Measurements from ENCODE around the gene TGFBR3.

GRCh38 chr1:91768120-91768519 is 117.8 kb downstream of the TGFBR3 start:
- TF ChIP-seq POLR2A (IDR thresholded peaks at IDR 0.05) (no peak), CTCF (IDR thresholded peaks at IDR 0.05 in 4 of 5, conservative IDR thresholded peaks at IDR 0.05 in 1 of 5) (no peak)

Measured in gastrocnemius medialis (tissue), 4 donors.